D341Med (cell line): ENCODE results near the gene CDK17.
"Not testable (repeated sequence)": the region's sequence is repeated elsewhere in the genome, so short reads cannot be mapped to it uniquely, and the experiment has no call there.

Experiments
- DNase-seq: peaks from one replicate; pipeline ENCODE4 v3.0.0; 2012; ENCODE audit warnings: low spot score

Gene CDK17

DNA sequence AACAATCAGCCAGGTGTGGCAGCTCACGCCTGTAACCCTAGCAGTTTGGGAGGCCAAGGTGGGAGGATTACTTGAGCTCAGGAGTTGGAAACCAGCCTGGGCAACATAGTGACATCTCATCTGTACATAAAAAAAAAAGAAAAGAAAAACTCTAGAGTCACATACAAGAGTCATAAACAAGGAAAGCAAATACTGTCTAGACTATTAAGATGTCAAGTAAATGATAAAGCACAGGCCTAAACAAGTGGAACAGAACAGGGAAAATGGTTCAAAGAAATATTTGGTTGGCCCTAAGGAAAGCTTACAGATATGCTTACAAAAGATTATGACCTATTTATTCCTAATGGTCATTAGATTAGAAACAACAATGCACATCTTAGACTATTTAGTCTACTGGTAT, 12.3 kb downstream of the CDK17 start:
- no peak for DNase-seq

DNA sequence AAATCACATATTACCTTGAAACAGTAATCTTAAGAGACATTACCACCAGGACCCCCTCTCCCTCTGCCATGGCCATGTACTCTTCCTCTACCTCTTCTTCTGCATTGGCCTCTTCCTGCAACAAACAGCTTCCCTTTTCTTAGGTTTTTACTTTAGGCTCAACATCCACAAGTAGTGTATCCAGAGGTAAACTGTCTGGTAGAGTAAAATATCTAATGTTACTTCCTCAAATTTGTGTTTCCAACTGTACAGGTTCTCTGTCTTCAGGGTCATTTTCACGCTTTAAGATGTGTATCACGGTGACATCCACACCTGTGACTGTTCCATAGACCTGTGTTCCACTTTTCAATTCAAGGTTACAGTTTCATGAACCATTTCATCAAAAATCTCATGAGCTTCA, 13.4 kb downstream of the CDK17 start:
- DNase-seq: no peak

DNA sequence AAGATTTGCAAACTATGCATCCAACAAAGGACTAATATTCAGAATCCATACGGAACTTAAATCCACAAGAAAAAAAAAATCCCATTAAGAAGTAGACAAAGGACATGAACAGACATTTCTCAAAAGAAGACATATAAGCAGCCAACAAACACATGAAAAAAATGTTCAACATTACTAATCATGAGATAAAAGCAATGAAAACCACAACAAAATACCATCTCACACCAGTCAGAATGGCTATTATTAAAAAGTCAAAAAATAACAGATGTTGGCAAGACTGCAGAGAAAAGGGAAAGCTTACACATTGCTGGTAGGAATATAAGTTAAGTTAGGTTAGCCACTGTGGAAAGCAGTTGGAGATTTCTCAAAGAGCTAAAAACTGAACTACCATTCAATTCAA, 16.2 kb downstream of the CDK17 start:
- no peak for DNase-seq

DNA sequence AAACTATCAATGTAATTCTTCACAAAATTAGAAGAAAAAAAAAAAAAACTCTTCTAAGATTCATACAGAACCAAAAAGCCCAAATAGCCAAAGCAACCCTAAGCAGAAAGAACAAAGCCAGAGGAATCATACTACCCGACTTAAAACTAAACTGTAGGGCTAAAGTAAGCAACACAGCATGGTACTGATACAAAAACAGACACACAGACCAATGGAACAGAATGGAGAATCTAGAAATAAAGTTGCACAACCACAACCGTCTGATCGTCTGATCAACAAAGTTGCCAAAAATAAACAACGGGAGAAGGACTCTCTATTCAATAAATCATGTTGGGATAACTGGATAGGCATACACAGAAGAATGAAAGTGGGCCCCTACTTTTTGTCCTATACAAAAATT, 16.9 kb downstream of the CDK17 start:
- no peak for DNase-seq

GRCh38 chr12:96379743-96380142, 20.5 kb downstream of the CDK17 start:
- DNase-seq: not testable (repeated sequence)

DNA sequence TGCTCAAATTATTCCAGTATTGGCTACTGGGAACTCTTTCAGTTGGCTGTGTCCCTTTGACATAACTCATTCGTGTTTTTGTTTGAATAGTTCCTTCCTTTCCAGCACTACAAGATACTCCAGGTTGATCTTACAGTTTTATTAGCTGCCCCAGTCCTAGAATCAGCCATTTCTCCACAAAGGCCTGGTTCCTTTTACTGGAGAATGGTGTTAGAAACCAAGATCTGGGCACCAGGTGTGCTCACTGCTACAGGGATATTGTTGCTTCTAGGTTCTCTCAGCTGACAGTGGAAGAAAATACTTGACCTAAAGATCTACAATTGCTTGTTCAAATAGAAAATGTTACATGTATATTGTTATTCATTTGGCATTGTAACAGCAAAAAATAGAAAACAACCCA, 21.9 kb downstream of the CDK17 start:
- no peak for DNase-seq

- DNase-seq: no peak
Measured at GRCh38 chr12:96376865-96377264, 23.4 kb downstream of the CDK17 start.

DNA sequence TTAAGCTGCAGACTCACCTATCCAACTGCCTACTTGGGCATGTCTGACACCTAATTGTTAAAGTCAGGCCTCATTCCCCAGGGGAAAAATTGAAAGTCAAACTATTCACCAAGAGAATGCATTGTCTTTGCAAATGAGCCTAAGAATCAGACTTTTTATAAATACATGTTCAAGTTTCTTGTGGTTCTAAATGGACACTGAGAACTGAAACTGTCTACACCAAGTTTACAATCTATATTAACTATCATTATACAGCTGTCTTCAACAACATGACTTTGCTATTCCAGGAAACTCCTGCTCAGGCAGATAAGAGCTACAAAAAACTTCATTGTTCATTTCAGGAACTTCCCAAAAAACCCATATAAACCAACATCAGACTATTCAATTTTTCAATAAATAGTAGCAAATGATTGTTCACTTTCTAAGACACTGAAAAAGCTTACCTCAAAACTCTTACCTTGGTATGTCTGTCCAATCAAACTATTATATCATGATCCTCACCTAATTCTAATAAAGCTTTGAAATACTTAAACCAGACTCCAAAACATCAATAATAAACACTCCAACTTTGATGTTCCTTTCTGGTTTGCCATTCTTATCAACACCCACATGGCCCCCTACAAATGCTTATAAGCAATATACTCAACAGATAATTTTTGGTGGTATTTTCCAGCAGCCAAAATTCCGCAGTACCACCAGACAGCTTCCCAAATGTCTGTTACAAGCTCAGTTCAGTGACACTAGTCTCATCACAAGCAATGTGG, 24.2 kb downstream of the CDK17 start:
- no peak for DNase-seq

- DNase-seq: no peak
Measured at GRCh38 chr12:96375170-96375569, 25.1 kb downstream of the CDK17 start.

DNA sequence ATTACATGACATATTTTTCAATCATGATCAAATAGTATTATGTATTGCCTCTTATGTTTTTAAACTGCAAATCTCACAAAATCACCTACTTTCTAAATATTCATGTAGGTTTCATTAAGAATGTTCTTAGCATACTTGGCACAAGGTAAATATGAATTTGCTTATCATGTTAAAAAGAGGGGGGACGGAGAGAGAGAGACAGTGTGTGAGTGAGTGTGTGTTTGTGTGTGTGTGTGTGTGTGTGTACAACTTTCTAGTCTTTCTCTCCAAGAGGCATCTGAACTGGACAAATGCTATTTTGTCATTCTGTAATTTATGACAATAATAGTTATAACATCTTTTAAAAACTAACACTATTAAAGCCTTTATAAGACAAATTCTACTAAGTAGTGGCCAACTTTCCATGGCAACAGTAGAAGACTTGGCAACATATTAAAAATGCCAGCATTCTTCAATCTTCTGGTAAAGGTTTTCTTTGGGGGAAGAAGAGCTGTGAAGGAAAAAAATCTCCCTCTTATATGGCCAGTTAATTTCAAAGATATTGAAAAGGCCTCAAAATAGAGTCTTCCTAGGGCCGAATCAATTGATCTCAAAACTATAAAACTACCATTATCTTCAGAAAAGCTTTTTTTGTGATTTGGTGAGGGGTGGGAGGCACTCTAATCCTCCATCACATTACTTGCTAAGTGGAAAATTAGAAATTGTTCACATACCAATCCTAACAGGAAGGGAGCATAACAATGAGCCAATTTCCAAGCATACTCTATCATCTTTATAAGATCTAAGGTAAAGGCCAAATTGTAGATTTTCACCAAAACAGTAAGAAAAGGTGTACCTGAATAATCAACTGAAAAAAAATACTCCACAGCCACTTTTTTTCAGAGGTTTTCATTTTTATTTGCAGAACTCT, 28.2 kb downstream of the CDK17 start:
- DNase-seq: no peak

DNA sequence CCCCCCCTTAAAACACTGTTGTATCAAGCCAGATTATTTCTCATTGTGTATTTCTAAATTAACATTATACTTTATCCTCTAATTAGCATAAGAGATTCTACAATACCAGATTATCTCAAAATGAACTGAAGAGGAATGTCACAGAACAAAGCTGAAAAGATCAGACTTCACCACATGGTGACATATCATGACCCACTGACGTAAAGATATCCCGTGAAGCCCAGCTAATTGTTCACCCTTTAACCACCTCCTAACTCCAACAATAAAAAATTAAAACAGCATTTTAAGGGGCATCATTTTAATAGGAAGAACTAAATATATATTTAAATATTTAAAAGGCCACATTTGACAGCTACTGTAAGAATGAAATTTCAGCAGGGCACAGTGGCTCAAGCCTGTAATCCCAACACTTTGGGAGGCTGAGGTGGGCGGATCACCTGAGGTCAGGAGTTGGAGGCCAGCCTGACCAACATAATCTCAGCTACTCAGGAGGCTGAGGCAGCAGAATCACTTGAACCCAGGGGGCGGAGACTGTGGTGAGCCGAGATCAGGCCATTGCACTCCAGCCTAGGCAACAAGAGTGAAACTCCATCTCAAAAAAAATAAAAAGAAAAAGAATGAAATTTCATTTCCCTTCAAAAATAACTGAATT, 29.0 kb downstream of the CDK17 start:
- no peak for DNase-seq

DNA sequence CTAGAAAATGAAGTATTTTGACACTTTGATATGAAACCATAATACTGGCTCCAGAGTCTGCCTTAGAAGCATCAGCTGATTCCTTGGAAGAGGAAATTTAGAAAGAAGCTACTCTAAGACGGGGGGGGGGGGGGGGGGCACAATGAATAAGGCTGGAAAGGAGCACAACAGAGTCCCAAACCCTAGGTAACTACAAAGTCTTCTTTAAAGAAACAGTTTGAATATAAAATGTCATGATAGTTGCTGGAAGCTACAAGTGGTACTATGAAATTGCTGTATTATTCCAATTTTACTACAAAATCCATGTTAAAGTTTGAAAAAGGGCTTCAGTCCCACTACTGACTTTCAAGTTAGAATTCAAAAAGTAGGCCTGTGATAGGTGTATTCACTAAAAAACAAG, 31.6 kb downstream of the CDK17 start:
- DNase-seq: no peak

DNA sequence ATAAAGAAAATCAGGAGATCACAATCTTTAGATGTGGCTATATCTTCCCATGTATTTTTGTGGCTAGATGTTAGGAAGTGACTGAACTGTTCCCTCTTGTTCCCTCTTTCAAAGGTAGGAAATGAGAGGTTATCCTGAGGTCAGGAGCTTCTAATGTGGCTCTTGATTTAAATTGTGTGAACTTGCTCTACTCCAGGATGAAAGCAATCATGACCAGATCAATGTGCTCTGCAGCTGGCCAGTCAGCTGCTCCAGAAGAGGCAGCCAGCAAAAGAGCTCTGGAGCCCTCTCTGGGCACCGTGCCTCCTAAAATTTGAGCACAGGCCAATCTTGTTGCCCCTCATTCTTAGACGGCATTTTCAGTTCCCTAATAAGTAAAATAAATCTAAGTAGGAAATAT, 32.0 kb downstream of the CDK17 start:
- no peak for DNase-seq

- DNase-seq: no peak
Measured at GRCh38 chr12:96366381-96366654, 33.9 kb downstream of the CDK17 start.

- no peak for DNase-seq
Measured at GRCh38 chr12:96365604-96366380, 34.4 kb downstream of the CDK17 start.

GRCh38 chr12:96364092-96364700, 36.0 kb downstream of the CDK17 start:
- no peak for DNase-seq

DNA sequence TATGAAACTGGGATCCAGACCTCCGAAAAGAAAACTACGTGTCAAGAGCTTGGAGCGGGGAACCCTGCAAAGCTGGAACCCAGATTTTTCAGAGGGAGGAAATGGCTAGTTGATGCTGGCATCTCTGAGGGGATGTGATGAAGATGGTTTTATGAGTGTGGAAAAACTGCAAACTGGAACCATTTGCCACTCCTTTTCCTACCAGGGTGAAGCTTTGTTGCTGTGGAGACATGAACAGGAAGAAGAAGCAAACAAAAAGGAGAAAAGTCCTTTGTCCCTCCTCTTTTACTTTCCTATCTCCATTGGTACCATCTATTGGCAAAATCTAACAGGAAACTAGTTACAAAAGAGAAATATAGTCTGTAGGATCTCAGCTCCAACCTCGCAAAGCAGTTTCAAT, 39.2 kb downstream of the CDK17 start:
- DNase-seq: no peak

DNA sequence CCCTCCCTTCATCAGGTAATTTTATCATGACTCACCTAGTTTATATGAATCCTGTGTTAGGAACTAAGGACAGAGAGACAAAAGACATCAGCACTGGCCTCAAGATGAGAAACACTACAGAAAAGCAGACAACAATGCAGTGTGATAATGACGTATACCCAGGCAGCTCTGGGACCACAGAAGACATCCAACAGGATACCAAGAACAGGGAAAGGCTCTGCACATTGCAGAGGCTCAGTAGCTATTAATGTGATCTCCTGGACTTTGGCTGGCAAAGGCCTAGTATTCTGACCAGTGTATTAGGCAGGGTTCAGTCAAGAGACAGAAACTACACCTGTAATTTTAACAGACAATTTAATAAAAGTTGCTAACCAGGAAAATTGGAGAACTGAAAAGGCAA, 39.7 kb downstream of the CDK17 start:
- DNase-seq: no peak

- DNase-seq: no peak
Measured at GRCh38 chr12:96359328-96359727, 40.9 kb downstream of the CDK17 start.

GRCh38 chr12:96356831-96357230, 43.4 kb downstream of the CDK17 start:
- no peak for DNase-seq

GRCh38 chr12:96354844-96355534, 45.2 kb downstream of the CDK17 start:
- no peak for DNase-seq
